Sigmoid colon (tissue), 7 donors: ENCODE measurements around the gene GPR108. TPM values are rescaled to one million over a fixed set of nuclear protein-coding genes. Genes with fewer than 3 reads are reported as not detected.
A peak's percentile ranks its signal among the peaks of the same experiment; 100 is the strongest.

Experiments
- DNase-seq: peaks from one replicate; pipeline ENCODE4 v3.0.0-alpha.2; 2019
- H3K27ac ChIP-seq, 4 donors: fragments of 200-600 bp; sonication (generic); one replicate each; pipeline ENCODE4 v1.5.1; 2016 to 2019; ENCODE audit warnings: mild to moderate bottlenecking in 1 of 4
- H3K27me3 ChIP-seq, 3 donors: fragments of 200-600 bp; sonication (generic); one replicate each; pipeline ENCODE4 v1.5.1; 2019; ENCODE audit warnings: mild to moderate bottlenecking in 1 of 3
- H3K36me3 ChIP-seq, 4 donors: fragments of 200-600 bp; sonication (generic); one replicate each; pipeline ENCODE4 v1.5.1; 2016 to 2019
- H3K4me1 ChIP-seq, 4 donors: fragments of 200-600 bp; sonication (generic); one replicate each; pipeline ENCODE4 v1.5.1; 2017 to 2019
- H3K4me3 ChIP-seq, 4 donors: fragments of 200-600 bp; sonication (generic); one replicate each; pipeline ENCODE4 v1.5.1; 2017 to 2019; ENCODE audit warnings: mild to moderate bottlenecking in 2 of 4, moderate library complexity in 1 of 4
- H3K9me3 ChIP-seq, 4 donors: fragments of 200-600 bp in 3 of 4; sonication (generic) in 3 of 4; one replicate each; pipeline versions ENCODE4 v1.5.1 to v1.6.1; 2013 to 2019
- EP300 ChIP-seq, 4 donors: sonication (generic); formaldehyde crosslinking; IDR thresholded peaks; one replicate each; pipeline ENCODE4 v1.6.1; 2017; ENCODE audit warnings: antibody characterized with exemption in 4 of 4
- POLR2A ChIP-seq, 2 donors: fragments of 450-650 bp; IDR thresholded peaks; one replicate each; pipeline ENCODE4 v1.6.1; 2016; ENCODE audit warnings: antibody characterized with exemption in 2 of 2, mild to moderate bottlenecking in 2 of 2, moderate library complexity in 2 of 2
- POLR2AphosphoS5 ChIP-seq, 4 donors: sonication (generic); formaldehyde crosslinking; IDR thresholded peaks; one replicate each; pipeline ENCODE4 v1.6.1; 2017; ENCODE audit warnings: antibody characterized with exemption in 4 of 4
- WGBS, 2 donors: extraction: QIAGEN DNeasy Blood & Tissue Kit; methylation state at CpG; one replicate each; pipeline ENCODE4 v1.1.7; 2013; 5-methylcytosine and 5-hydroxymethylcytosine counted together
- intact Hi-C: fragments of 100-400 bp; cut with DNase I; formaldehyde crosslinking; loops from one replicate; pipeline ENCODE4 v1.15.1; 2023
- polyA plus RNA-seq, 3 donors: library from polyadenylated mRNA; stranded (reverse); fragments of 200-250 nt; gene quantifications; one replicate each; pipeline ENCODE4 v1.2.3, GENCODE V29; 2013
- total RNA-seq, 4 donors: library from RNA; depleted of rRNA; stranded (reverse); fragments of >200 nt; gene quantifications; one replicate each; pipeline ENCODE4 v1.1.0, GENCODE V29; 2016
- TF ChIP-seq, protein P1 (sequence below), 4 experiments: fragments of 450-650 bp in 3 of 4; fragments of 200-600 bp in 1 of 4; IDR thresholded peaks; one replicate each; pipeline ENCODE4 v1.5.1; 2016 to 2019; ENCODE audit warnings: antibody characterized with exemption in 4 of 4, mild to moderate bottlenecking in 3 of 4, moderate library complexity in 2 of 4
- donor health status: healthy with polysubstance abuse.
- donor health status: Bipolar disorder and iron deficiency.
- donor health status: healthy.

Gene GPR108
- total and polyA plus RNA-seq, 7 donors, result 39.0 to 91.1 (median 57.8) TPM

DNA sequence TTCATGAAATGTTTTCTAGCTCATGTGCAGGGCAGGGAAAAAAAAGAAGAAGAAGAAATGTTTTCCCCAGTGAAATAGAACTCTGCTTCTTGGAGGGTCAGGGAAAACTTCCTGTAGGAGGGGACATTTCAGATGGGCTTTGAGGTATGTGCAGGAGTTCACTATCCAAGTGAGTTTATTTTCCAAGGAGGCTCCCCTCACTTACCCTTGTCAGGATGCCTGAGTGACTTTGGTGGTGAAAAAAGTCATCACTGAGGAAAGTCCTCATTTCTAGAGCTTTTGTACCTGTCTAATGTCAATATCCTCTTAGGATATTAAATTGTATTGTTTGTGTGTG lies 16.3 kb downstream of the GPR108 start:
- no peak for DNase-seq
- Histone ChIP-seq H3K9me3 (no peaks in the 10 kb centered on the region), H3K27me3 (peaks cover 0 to 12% (median 4%) of the 10 kb centered on the region in 3 donors), H3K27ac (peak overlapping the region; percentile 12 to 65 (median 36)), H3K4me3 (no peak overlapping the region), H3K36me3 (no peaks in the 10 kb centered on the region), H3K4me1 (peaks cover 0 to 5% (median 0%) of the 10 kb centered on the region in 4 donors)
- intact Hi-C loops, result no loop called here
- TF ChIP-seq POLR2AphosphoS5 (IDR thresholded peaks at IDR 0.05), result no peak
- TF ChIP-seq, protein P1, sequence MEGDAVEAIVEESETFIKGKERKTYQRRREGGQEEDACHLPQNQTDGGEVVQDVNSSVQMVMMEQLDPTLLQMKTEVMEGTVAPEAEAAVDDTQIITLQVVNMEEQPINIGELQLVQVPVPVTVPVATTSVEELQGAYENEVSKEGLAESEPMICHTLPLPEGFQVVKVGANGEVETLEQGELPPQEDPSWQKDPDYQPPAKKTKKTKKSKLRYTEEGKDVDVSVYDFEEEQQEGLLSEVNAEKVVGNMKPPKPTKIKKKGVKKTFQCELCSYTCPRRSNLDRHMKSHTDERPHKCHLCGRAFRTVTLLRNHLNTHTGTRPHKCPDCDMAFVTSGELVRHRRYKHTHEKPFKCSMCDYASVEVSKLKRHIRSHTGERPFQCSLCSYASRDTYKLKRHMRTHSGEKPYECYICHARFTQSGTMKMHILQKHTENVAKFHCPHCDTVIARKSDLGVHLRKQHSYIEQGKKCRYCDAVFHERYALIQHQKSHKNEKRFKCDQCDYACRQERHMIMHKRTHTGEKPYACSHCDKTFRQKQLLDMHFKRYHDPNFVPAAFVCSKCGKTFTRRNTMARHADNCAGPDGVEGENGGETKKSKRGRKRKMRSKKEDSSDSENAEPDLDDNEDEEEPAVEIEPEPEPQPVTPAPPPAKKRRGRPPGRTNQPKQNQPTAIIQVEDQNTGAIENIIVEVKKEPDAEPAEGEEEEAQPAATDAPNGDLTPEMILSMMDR (IDR thresholded peaks at IDR 0.05), result no peak
- TF ChIP-seq EP300 (IDR thresholded peaks at IDR 0.05), result no peak
- TF ChIP-seq POLR2A (IDR thresholded peaks at IDR 0.05), result no peak

DNA sequence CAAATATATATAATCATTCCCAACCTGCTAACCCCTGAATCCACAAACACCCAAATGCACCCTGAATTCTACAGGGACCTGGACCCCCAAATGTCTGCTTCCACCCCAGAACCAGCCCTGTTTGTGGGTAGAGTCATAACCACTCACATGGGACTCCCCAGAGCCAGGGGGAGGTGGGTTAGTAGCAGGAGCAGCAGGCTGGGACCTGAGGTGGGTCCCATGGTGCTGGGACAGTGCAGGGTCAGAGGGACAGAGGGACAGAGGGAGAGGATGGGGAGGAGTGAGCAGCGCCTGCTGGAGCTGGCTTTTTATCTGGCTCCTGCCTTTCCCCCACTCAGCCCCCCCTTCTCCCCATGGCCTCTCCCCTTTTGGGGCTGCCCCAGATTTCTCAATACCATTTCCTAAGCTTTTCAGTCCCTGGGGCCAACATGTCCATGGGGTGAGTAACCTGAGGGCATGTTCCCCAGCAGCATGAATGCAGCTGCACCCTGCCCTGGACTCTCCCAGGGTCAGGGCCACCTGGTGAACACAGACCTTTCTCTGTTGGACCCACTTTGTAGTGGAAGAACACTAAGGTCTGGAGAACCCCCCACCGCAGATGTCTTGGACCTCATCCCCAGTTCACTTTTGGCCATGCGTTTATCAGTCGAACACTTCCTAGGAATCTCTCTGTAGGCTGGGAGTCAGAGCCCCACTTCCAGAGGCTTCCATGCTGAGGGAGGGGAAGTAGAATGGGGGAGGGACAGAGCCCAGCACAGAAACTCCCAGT lies 16.8 kb downstream of the GPR108 start, which contains the start of gene C3:
Gene C3 (minus strand): TSS at position 282 of the 769 bp plus-strand sequence. CDS start 61 bp downstream, at position 221.
- intact Hi-C loops, result no loop called here
- TF ChIP-seq POLR2AphosphoS5 (IDR thresholded peaks at IDR 0.05) (peak in 3 of 4 donors; percentile 37 to 65 (median 58)), POLR2A (IDR thresholded peaks at IDR 0.05) (no peak), EP300 (IDR thresholded peaks at IDR 0.05) (no peak)
- TF ChIP-seq, protein P1 (IDR thresholded peaks at IDR 0.05), result no peak
- H3K9me3 ChIP-seq, result no peaks in the 10 kb centered on the region
- peaks cover 0 to 5% (median 0%) of the 10 kb centered on the region in 4 donors for H3K4me1 ChIP-seq
- H3K27ac ChIP-seq, result peak within 1 kb of the TSS; percentile 26 to 65 (median 38)
- peak within 1 kb of the TSS; percentile 14 to 33 (median 25) for H3K4me3 ChIP-seq
- H3K27me3 ChIP-seq, result peaks cover 0 to 12% (median 4%) of the 10 kb centered on the region in 3 donors
- DNase-seq, result peak; percentile 92
- 85 to 86% methylated on average over 4 of the region's 4 CpGs for WGBS, 2 donors
- no peaks in the 10 kb centered on the region for H3K36me3 ChIP-seq

DNA sequence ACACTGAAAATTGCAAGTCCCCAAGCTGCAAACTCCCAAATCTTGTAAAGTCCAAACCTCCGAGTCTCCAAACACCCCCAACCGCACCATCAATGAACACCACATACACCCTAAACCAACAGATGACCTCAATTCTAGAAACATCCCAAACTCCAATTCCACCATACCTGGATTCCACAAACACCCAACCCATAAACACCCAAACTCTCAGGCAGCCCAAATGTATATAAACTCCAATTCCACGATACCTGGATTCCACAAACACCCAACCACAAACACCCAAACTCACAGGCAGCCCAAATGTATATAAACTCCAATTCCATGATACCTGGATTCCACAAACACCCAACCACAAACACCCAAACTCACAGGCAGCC lies 17.4 kb downstream of the GPR108 start:
- H3K9me3 ChIP-seq, result no peaks in the 10 kb centered on the region
- H3K27me3 ChIP-seq, result peaks cover 0 to 12% (median 4%) of the 10 kb centered on the region in 3 donors
- TF ChIP-seq POLR2AphosphoS5 (IDR thresholded peaks at IDR 0.05) (no peak), EP300 (IDR thresholded peaks at IDR 0.05) (no peak), POLR2A (IDR thresholded peaks at IDR 0.05) (no peak)
- TF ChIP-seq, protein P1 (IDR thresholded peaks at IDR 0.05), result no peak
- H3K4me3 ChIP-seq, result peak overlapping the region; percentile 4 to 33 (median 25)
- H3K36me3 ChIP-seq, result no peaks in the 10 kb centered on the region
- WGBS, 2 donors, result 92 to 95% methylated on average over 3 of the region's 3 CpGs
- H3K4me1 ChIP-seq, result peaks cover 0 to 5% (median 0%) of the 10 kb centered on the region in 4 donors
- intact Hi-C loops, result no loop called here
- DNase-seq, result no peak
- peak overlapping the region in 3 of 4 donors; percentile 31 to 45 (median 41) for H3K27ac ChIP-seq

DNA sequence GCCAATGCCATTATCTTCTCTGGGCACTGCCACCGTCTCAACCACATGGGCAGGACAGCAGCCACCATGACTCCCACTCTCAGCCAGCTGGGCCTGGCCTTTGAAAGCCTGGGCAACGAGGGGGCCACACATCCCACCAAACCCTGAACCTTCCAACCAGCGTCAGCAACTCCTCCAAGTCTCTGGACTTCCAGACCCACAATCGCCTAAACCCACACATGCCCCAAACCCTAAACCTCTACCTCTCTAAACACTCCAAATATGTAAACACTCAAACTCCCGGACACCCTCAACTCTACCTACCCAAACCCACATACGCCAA lies 17.9 kb downstream of the GPR108 start:
- H3K36me3 ChIP-seq, result no peaks in the 10 kb centered on the region
- peaks cover 0 to 5% (median 0%) of the 10 kb centered on the region in 4 donors for H3K4me1 ChIP-seq
- TF ChIP-seq, protein P1 (IDR thresholded peaks at IDR 0.05), result no peak
- TF ChIP-seq EP300 (IDR thresholded peaks at IDR 0.05) (no peak), POLR2AphosphoS5 (IDR thresholded peaks at IDR 0.05) (no peak), POLR2A (IDR thresholded peaks at IDR 0.05) (no peak)
- H3K27ac ChIP-seq, result no peak overlapping the region
- no peaks in the 10 kb centered on the region for H3K9me3 ChIP-seq
- intact Hi-C loops, result no loop called here
- no peak for DNase-seq
- H3K4me3 ChIP-seq, result peak overlapping the region in 3 of 4 donors; percentile 4 to 33 (median 25)
- 79 to 86% methylated on average over 6 of the region's 6 CpGs for WGBS, 2 donors
- peaks cover 0 to 12% (median 4%) of the 10 kb centered on the region in 3 donors for H3K27me3 ChIP-seq
